ENCODE data around the gene NAA40. TPM values are rescaled to one million over a fixed set of nuclear protein-coding genes. Genes with fewer than 3 reads are reported as not detected.

Gene NAA40
- total RNA-seq, 2 experiments from 2014 or later, result 26.1 to 27.3 TPM

GRCh38 chr11:63910675-63911074 is 28.1 kb upstream of the NAA40 start:
- ChIA-PET POLR2A (no interaction called here), CTCF (interaction anchor here (0.6 to 0.9 kb wide), 2 partner anchors 74 to 128 kb away, joined by 3 read pairs; no protein-coding TSS in a partner anchor)

DNA sequence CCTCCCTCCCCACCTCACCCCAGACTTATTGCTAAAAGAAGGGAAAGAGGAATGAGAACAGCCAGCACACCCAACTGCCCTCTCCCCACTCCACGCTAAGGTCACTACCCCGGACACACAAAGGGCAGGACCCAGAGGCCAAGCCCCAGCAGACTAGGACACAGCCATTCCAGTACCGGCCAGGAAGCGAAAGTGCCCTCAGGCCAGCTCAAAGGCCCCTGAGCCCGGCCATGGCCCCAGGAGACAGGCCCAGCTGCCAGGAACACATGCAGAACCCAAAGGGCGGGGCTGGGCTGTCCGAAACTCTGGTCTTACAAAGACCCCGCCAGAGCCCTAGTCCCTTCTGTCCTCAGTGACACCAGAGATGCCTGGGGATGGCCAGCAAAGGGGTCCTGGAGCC is 27.4 kb upstream of the NAA40 start:
- ChIA-PET POLR2A (no interaction called here), CTCF (interaction anchor here (0.6 to 0.9 kb wide), 2 partner anchors 74 to 128 kb away, joined by 3 read pairs; no protein-coding TSS in a partner anchor)

- CTCF ChIA-PET, result no interaction called here
- POLR2A ChIA-PET, result no interaction called here
Measured at GRCh38 chr11:63911876-63912275, 26.9 kb upstream of the NAA40 start.

GRCh38 chr11:63912678-63913077 is 26.1 kb upstream of the NAA40 start:
- ChIA-PET POLR2A (no interaction called here), CTCF (no interaction called here)

GRCh38 chr11:63913866-63914830 is 24.7 kb upstream of the NAA40 start:
- ChIA-PET POLR2A (no interaction called here), CTCF (interaction anchor here (0.7 to 1.3 kb wide), 5 partner anchors 20 to 77 kb away, joined by 3 to 5 read pairs (median 3); no protein-coding TSS in a partner anchor)

DNA sequence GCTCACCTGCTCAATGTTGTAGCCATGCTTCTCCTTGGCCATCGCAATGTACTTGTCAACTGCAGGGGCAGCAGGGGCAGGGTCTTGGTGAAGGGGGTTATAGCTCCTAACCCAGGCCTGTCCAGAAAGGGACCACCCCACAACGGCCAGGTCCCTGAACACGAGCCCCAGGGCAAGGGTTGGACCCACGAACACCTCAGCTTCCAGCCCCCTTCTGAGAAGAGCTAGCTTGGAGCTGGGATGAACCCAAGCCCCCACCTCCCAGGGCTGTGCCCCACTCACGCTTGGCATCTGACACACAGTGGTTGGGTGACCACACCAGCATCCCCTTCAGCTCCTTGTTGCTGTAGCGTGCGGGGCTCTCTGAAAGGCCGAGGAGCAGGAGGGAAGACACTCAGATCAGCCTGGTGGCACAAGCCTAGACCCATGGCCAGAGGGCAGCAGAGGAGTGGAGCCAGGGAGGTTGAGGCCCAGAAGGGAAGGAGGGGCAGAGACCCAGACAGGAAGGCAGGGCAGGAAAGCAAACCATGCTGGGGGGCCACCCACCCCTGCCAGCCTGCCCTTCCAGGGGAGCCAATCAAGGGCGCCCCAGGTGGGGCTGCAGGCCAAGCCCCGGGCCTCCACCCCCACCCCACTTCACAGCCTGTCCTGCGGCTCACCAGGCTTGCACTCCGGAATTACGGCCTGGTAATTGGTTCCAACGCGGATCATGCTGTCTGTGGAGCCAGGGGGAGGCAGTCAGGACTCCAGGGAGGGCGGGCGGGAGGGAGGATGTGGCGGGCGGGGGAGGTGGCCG is 23.7 kb upstream of the NAA40 start:
- ChIA-PET CTCF (interaction anchor here (1.0 to 1.3 kb wide), 4 partner anchors 19 to 77 kb away, joined by 3 to 5 read pairs (median 4); no protein-coding TSS in a partner anchor), POLR2A (no interaction called here)

GRCh38 chr11:63915961-63916836 is 22.6 kb upstream of the NAA40 start:
- ChIA-PET CTCF (interaction anchor here (1.3 to 2.4 kb wide), 3 partner anchors 13 to 79 kb away, joined by 3 to 9 read pairs (median 3); no protein-coding TSS in a partner anchor), POLR2A (no interaction called here)

DNA sequence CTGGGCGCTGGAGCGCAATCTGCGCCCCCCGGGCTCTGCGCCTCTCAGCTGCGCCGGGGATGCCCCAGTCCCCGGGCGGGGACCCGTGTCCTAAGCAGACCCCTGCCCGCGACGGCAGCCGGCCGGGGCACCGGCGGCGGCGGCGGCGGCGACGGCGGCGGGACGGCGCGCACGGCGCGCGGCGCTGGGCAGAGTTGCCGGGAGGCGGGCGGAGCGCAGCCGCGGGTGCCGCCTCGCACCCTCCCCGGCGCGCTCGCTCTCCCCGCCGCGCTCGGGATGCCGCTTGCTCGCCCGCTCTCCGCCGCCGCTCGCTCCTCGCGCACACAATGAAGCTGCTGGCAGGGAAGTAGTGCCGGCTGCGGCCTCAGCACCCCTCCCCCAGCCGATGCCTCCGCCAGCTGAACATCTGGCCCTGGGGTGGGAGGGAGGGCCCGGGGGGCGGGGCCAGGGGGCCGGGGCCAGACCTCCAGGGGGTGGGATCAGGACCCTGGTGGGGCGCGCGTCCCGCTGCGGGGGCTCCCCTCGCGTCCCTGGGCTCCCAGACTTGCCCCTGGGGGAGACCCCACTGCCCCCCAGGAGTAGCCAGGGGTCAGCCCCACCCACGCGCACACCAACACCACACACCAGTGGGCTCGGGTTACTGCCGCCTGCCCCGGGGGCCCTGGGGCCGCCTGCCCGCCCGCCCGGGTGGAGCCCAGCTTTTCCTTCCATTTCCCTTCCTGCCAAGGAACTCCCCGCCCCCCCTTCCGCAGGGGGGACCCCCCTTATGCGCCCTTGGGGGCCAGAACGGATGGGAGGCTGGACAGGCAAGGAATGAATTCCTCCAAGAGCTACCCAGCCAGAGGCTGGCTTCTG is 21.7 kb upstream of the NAA40 start, which contains the start of gene RCOR2:
Gene RCOR2, minus strand, starts transcription at position 328 of the 855 bp plus-strand sequence. CDS start 708 bp downstream, outside the sequence.
- ChIA-PET CTCF (interaction anchor here (0.8 to 2.4 kb wide), 5 partner anchors 14 to 80 kb away, joined by 3 to 9 read pairs (median 3); no protein-coding TSS in a partner anchor), POLR2A (interaction anchor here (0.5 kb wide), 1 partner anchor 324 kb away, joined by 3 read pairs; the partner anchor contains the start of gene FKBP2)

DNA sequence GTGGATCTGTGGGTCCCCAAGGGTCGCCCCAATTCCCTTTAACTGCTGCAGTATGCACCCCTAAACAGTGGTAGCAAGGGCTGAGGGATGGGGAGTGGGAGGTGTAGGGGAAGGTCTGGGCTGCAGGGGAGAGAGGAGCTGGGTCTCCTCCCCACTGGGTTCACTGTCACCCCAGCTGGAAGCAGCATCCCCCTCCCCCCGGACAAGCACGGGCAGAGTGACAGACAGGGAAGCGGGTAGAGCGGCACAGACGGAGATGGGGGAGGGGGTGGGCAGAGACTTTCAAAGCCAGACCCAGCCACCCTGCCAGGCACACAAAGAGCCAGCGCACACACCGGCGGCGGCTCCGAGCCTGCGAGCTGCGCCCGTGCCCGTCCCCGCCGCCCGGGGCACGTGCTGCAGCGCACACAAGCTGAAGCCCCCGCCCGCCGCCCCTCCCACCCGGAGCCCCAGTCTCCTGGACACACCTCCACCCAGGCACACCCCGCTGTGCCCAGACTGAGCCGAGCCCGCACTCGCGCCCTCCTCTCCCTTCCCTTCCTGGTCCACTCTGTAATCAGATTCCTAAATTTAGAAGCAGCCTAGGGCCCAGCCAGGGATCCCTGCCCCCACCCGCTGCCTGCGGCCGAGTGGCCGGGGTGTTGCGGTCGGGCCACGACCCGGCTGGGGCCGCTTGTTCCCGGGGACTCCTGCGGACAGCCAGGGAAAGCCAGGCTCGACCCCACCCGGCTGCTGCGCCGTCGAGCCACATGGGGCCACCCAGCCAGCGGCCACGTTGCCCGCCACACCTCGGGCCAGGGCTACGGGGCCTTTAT is 20.9 kb upstream of the NAA40 start:
- ChIA-PET CTCF (interaction anchor here (1.0 to 2.4 kb wide), 5 partner anchors 15 to 81 kb away, joined by 3 to 9 read pairs (median 3); no protein-coding TSS in a partner anchor), POLR2A (interaction anchor here (0.5 kb wide), 1 partner anchor 323 kb away, joined by 3 read pairs; the partner anchor contains the start of gene FKBP2)

- ChIA-PET CTCF (interaction anchor here (1.0 to 2.4 kb wide), 2 partner anchors 27 to 81 kb away, joined by 4 to 9 read pairs; no protein-coding TSS in a partner anchor), POLR2A (no interaction called here)
Measured at GRCh38 chr11:63918507-63919191, 20.2 kb upstream of the NAA40 start.

DNA sequence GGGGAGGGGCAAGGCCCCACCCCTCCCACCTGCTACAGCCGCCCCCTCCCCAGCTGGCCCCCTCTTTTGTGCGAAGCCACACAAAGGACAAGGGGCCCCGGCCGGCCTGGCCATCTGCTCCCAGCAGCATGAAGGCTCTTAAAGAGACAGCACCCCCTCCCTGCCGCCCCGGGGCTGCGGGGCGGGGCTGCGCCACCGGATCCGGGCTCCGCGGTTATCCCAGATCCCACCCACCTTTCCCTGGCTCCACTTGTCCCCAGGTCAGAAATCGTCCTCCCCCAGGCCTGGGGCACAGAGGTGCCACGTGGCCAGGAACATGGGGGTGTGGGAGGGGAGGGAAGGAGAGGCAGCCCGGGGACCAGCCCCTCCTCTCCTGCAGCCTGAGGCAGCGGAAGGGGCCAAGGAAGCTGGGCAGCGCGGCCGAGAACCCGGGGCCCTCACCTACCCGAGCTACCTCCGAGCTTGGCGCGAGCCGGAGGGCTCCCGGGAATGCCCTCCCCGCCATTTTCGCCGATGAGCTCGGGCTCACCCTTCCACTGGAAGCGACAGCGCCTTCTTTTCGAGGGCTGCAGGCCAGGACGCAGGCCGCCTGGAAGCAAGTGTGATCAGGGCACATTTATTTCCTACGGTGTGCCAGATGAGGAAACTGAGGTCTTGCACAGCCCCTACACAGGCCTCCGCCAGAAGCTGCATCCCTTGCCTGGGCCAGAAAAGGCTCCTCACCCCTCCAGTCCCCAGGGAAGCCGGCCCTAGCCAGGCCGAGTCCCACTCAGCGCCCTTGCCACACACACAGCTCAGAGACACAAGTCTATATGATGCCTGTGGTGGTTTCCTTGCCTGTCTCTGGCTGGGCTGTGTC is 19.3 kb upstream of the NAA40 start:
- ChIA-PET CTCF (interaction anchor here (2.7 to 2.8 kb wide), 2 partner anchors 27 to 83 kb away, joined by 8 to 10 read pairs; no protein-coding TSS in a partner anchor), POLR2A (interaction anchor here (0.7 kb wide), 1 partner anchor 19 kb away, joined by 3 read pairs; no protein-coding TSS in a partner anchor)

DNA sequence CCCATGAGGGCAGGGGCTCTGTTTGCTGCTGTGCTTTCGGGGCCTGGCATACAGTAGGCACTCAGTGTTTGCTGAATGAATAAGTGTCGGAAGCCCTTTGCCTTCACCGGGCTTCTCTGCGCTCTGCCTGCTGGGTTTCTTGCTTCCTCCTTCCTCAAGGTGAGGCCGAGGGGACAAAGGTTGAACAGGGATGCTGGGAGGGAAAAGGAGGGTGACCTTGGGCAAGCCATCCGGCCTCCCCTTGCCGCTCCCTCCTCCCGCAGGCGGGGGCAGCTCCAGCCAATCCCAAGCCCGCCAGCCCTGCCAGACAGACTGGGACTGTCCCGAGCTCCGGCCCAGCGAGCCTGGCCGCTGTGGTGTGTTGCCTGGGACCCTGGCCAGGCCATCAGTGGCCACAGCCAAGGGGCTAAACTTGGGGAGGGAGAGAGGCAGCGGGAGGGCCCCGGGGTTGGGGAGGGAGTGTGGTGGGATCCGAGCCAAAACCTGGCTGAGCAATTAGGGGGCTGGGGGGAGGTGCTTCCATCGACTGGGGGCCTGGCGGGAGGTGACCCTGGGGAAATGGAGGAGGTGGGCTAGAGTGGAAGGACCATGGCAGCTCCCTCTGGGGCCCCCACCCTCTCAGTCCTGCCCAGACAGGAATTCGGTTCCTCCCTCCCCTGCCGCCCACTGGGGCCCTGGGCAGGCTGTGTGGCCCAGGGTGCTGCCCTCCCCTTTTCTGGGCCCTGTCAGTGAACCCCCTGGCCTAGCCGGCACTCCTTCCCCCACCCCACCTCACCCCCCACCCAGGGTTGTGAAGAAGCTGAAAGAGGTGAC is 18.5 kb upstream of the NAA40 start:
- CTCF ChIA-PET, result interaction anchor here (0.8 to 2.8 kb wide), 5 partner anchors 9 to 84 kb away, joined by 3 to 10 read pairs (median 3); no protein-coding TSS in a partner anchor
- POLR2A ChIA-PET, result interaction anchor here (0.7 kb wide), 1 partner anchor 18 kb away, joined by 3 read pairs; no protein-coding TSS in a partner anchor

- POLR2A ChIA-PET, result no interaction called here
- CTCF ChIA-PET, result interaction anchor here (0.6 to 2.8 kb wide), 7 partner anchors 9 to 110 kb away, joined by 3 to 10 read pairs (median 3); no protein-coding TSS in a partner anchor
Measured at GRCh38 chr11:63920939-63921417, 17.8 kb upstream of the NAA40 start.

DNA sequence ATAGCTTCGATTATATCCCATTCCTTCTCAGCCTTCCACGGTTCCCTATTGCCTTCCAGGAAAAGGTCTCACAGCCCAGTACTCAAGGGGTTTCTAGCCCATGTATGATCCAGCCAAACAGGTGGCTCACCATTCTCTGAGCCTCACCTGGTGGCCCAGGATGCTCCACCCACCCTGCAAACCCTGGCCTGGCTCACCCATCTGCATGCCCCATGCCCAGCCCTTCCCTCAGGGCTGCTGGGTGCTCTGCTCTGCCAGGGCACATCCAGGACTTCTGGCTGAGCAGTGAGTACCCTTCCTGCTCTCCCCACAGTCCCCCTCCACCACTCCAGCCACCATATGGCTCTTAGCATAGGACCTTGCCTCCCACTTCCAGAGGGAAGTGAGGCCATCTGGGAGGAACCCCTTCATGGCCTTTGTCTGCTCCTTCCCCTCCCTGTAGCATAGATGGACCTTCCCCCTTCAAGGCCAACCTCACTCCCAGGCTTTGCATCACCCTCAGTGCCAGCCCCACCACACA is 16.1 kb upstream of the NAA40 start:
- POLR2A ChIA-PET, result no interaction called here
- CTCF ChIA-PET, result no interaction called here
